Measurements from ENCODE around the gene ATP8A2. TPM values are rescaled to one million over a fixed set of nuclear protein-coding genes. Genes with fewer than 3 reads are reported as not detected.

Gene ATP8A2
- total RNA-seq, 6 donors from 2014 or later: 0.55 to 1.5 (median 0.87) TPM

DNA sequence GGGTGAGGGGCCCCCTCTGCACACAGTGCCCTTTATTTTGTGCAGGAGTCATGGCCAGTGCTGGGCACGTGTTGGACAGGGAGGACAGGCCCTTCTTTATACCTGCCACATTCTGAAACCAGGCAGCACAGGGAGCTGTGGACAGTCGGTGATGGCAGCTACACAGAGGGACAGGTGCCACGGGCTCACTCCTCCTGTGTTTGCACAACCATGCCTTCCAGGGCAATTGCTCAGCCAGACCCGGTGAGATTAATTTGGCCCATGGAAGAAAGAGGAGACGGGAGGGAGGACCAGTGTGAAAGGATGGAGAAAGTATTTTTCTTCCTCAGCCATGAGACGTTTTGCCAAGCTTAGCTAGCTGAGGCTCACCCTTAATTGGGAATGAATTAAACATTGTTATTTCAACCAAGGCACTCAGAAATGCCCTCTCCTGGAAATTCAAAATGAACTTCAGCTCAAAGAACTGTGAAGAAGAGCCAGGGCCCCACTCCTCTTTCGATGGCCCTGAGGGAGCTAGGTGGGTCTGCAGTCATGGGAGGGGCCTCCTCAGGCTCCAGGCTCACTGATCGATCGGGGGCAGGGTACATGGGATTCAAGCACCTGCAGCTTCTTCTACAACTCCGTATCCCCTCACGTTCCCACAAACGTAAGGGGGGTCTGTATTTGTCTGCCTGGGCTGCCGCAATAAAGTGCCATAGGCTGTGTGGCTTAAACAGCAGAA lies 638.9 kb downstream of the ATP8A2 start:
- Histone ChIP-seq H3K36me3 (no peaks in the 10 kb centered on the region), H3K4me3 (no peak overlapping the region), H3K9me3 (no peaks in the 10 kb centered on the region), H3K27me3 (no peaks in the 10 kb centered on the region), H3K4me1 (peaks cover 0 to 11% (median 8%) of the 10 kb centered on the region in 4 donors), H3K27ac (no peak overlapping the region)
- ATAC-seq (ENCODE audit: low FRiP score in 2 of 2) (peak in 1 of 2 donors; percentile 17), DNase-seq (no peak)
- TF ChIP-seq POLR2A (IDR thresholded peaks at IDR 0.05): no peak
- TF ChIP-seq, protein P1, sequence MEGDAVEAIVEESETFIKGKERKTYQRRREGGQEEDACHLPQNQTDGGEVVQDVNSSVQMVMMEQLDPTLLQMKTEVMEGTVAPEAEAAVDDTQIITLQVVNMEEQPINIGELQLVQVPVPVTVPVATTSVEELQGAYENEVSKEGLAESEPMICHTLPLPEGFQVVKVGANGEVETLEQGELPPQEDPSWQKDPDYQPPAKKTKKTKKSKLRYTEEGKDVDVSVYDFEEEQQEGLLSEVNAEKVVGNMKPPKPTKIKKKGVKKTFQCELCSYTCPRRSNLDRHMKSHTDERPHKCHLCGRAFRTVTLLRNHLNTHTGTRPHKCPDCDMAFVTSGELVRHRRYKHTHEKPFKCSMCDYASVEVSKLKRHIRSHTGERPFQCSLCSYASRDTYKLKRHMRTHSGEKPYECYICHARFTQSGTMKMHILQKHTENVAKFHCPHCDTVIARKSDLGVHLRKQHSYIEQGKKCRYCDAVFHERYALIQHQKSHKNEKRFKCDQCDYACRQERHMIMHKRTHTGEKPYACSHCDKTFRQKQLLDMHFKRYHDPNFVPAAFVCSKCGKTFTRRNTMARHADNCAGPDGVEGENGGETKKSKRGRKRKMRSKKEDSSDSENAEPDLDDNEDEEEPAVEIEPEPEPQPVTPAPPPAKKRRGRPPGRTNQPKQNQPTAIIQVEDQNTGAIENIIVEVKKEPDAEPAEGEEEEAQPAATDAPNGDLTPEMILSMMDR (IDR thresholded peaks at IDR 0.05): no peak
- TF ChIP-seq POLR2AphosphoS5 (IDR thresholded peaks at IDR 0.05): no peak
- WGBS, 2 donors: 73 to 83% methylated on average over 12 to 13 of the region's 13 CpGs

GRCh38 chr13:26011208-26011573 lies 639.4 kb downstream of the ATP8A2 start:
- no peak for DNase-seq

DNA sequence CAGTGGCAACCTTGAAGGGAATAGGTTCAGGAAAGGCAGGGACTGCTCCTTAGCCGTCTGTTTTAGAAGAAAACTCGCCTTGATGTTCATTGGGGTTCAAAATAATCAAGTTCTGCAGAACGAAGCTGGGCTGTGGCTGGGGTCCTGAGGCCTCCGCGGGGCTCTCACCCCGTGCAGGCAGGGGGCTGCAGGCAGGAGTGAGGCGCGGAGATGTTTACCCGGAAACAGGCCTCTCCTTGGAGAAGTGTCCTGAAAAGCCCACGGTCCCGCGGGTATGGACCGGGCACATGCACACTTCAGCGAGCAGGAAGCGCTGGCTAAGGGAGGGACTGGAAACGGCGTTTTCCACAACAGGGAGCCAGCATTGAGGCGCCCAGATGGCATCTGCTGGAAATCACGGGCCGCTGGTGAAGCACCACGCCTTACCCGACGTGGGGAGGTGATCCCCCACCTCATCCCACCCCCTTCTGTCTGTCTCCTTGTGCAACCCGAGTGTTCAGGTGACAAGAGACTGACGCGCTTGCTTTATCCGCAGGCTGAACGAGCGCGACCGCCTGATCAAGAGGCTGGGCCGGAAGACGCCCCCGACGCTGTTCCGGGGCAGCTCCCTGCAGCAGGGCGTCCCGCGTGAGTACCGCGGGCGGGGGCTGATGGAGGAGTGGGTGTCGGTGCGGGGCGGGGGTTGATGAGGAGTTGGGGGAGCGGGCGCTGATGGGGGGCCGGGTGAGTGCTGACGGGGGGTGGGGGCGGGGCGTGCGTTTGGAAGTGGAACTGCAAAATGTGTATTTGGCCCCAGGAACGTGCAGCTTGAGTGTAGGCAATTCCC lies 640.4 kb downstream of the ATP8A2 start:
- peak overlapping the region in 3 of 4 donors; percentile 35 to 65 (median 45) for H3K27ac ChIP-seq
- WGBS, 2 donors: 23 to 66% methylated on average over 6 to 43 of the region's 53 CpGs
- peak in 1 of 2 donors; percentile 79 for DNase-seq
- ATAC-seq (ENCODE audit: low FRiP score in 2 of 2): peak in 1 of 2 donors; percentile 49
- no peaks in the 10 kb centered on the region for H3K27me3 ChIP-seq
- peak overlapping the region in 3 of 4 donors; percentile 39 to 46 (median 46) for H3K4me3 ChIP-seq
- TF ChIP-seq POLR2A (IDR thresholded peaks at IDR 0.05): peak in 1 of 4 donors; percentile 22
- no peak for TF ChIP-seq EP300 (IDR thresholded peaks at IDR 0.05)
- H3K4me1 ChIP-seq: peaks cover 0 to 14% (median 11%) of the 10 kb centered on the region in 4 donors
- H3K36me3 ChIP-seq: no peaks in the 10 kb centered on the region
- H3K9me3 ChIP-seq: no peaks in the 10 kb centered on the region

More at GRCh38 chr13:26011208-26011573, 639.4 kb downstream of the ATP8A2 start:
- WGBS, 2 donors: 73 to 82% methylated on average over 3 to 4 of the region's 4 CpGs
- Histone ChIP-seq H3K27me3 (no peaks in the 10 kb centered on the region), H3K27ac (no peak overlapping the region), H3K4me1 (peaks cover 0 to 11% (median 10%) of the 10 kb centered on the region in 4 donors), H3K9me3 (no peaks in the 10 kb centered on the region), H3K36me3 (no peaks in the 10 kb centered on the region), H3K4me3 (no peak overlapping the region)
- no peak for TF ChIP-seq EP300 (IDR thresholded peaks at IDR 0.05)
- TF ChIP-seq POLR2A (IDR thresholded peaks at IDR 0.05): no peak
- TF ChIP-seq, protein P1 (IDR thresholded peaks at IDR 0.05): no peak
- no peak for TF ChIP-seq POLR2AphosphoS5 (IDR thresholded peaks at IDR 0.05)
- ATAC-seq (ENCODE audit: low FRiP score in 2 of 2): no peak

DNA sequence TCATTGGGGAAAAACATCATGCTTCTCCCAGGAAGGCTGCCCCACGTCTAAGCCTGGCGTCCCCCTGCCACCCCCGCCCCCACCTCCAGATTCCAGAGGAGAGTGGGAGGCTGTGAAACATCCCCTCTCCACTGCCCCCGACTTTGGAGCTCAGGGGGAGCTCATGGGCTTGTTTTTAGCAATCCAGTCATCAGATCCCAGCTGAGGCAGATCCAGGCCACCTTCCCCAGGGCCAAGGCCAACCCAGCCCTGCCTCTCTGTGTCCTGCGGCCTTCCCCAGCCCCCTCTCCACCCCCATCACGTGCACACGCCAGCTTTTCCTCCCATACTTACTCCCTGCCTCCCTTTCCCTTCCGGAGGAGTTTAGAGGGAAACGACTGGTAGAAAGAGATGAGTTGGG lies 641.2 kb downstream of the ATP8A2 start:
- no peak for DNase-seq
- Histone ChIP-seq H3K27me3 (no peaks in the 10 kb centered on the region), H3K4me1 (peaks cover 0 to 19% (median 12%) of the 10 kb centered on the region in 4 donors), H3K36me3 (no peaks in the 10 kb centered on the region), H3K4me3 (peak overlapping the region in 3 of 4 donors; percentile 39 to 46 (median 46)), H3K27ac (peak overlapping the region in 2 of 4 donors; percentile 45 to 65), H3K9me3 (no peaks in the 10 kb centered on the region)
- no peak for ATAC-seq (ENCODE audit: low FRiP score in 2 of 2)
- WGBS, 2 donors: 58% methylated on average over 8 to 9 of the region's 9 CpGs
- TF ChIP-seq POLR2AphosphoS5 (IDR thresholded peaks at IDR 0.05): no peak

DNA sequence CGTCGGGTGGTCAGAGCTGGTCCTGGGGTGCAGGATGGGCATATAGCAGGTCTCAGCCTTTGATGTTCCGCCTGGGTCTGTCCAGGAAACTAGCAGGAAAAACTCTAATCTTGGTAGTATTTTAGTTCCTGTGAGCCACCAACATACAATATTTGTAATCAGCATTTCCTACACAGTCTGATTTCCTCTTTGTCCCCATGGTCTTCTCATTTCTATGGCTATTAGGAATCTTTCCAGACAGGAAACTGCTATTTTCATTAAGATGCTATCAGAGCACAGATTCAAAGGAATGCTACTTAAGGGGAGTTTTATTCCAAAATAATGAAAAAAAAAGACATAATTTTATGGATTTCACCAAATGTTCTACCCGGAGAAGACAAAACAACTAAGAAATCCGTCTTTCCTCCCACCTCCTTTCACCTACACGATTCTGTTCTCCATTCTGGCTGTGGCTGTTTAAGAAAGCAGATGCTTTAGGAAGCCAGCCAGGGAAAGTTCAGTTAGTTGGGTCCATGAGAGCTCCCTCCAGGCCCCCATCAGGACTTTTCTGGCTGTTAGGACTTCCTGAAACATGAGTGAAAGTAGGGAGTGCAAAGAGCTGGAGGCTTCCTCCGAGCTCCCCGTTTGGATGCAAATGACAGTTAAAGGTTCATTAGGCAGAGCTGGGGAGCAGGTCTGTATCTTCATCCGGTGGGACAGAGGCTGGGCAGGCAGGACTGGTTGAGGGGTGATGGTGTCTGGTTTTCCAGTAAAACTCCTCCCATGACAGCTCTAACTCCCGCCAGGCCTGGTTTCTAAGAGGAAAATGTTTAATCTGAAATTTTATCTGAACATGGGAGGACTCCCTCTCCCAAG lies 643.7 kb downstream of the ATP8A2 start:
- no peak overlapping the region for H3K4me3 ChIP-seq
- H3K27ac ChIP-seq: no peak overlapping the region
- ATAC-seq (ENCODE audit: low FRiP score in 2 of 2): no peak
- no peaks in the 10 kb centered on the region for H3K9me3 ChIP-seq
- TF ChIP-seq, protein P1 (IDR thresholded peaks at IDR 0.05): no peak
- TF ChIP-seq POLR2AphosphoS5 (IDR thresholded peaks at IDR 0.05) (no peak), POLR2A (IDR thresholded peaks at IDR 0.05) (no peak), EP300 (IDR thresholded peaks at IDR 0.05) (no peak)
- peaks cover 0 to 37% (median 19%) of the 10 kb centered on the region in 4 donors for H3K4me1 ChIP-seq
- no peaks in the 10 kb centered on the region for H3K27me3 ChIP-seq
- no peaks in the 10 kb centered on the region for H3K36me3 ChIP-seq
- no peak for DNase-seq
- WGBS, 2 donors: 58 to 60% methylated on average over 10 of the region's 10 CpGs

All from upper lobe of left lung (tissue), 6 donors.